GM12878 (cell line): ENCODE results near the gene NDOR1. TPM values are rescaled to one million over a fixed set of nuclear protein-coding genes. Genes with fewer than 3 reads are reported as not detected.

Experiments
- CBFB ChIP-seq: IDR thresholded peaks from 2 replicates; pipeline ENCODE4 v1.6.1; 2016; ENCODE audit warnings: antibody characterized with exemption, low read depth
- CHD1 ChIP-seq: IDR thresholded peaks from 2 replicates; pipeline ENCODE4 v1.6.1; 2012; ENCODE audit warnings: low read depth, low read length, improper control_type of control experiment
- KLF5 ChIP-seq: fragments of 450-650 bp; IDR thresholded peaks from 2 replicates; pipeline ENCODE4 v1.6.1; 2014; ENCODE audit warnings: mild to moderate bottlenecking; ENCODE audit not compliant: partially characterized antibody
- MTA2 ChIP-seq: fragments of 450-650 bp; IDR thresholded peaks from 2 replicates; pipeline ENCODE4 v1.6.1; 2016; ENCODE audit warnings: low read depth, mild to moderate bottlenecking, moderate library complexity
- MYC ChIP-seq: IDR thresholded peaks from 2 replicates; pipeline ENCODE4 v1.6.1; 2011; ENCODE audit warnings: mild to moderate bottlenecking, low read length, moderate library complexity, inconsistent platforms; ENCODE audit not compliant: insufficient read depth, insufficient replicate concordance, insufficient read length, severe bottlenecking
- TAF1 ChIP-seq: IDR thresholded peaks from 2 replicates; pipeline ENCODE4 v1.6.1; 2011; ENCODE audit warnings: mild to moderate bottlenecking, low read depth, low read length, borderline replicate concordance
- ZNF274 ChIP-seq: IDR thresholded peaks from one replicate; pipeline ENCODE4 v1.8.0; 2011; ENCODE audit not compliant: insufficient read length, insufficient read depth
- ZNF384 ChIP-seq: IDR thresholded peaks from 2 replicates; pipeline ENCODE4 v1.6.1; 2012; ENCODE audit warnings: low read depth, mild to moderate bottlenecking, low read length, improper control_type of control experiment, borderline replicate concordance
- polyA plus RNA-seq, 11 experiments: library from polyadenylated mRNA; depleted of rRNA in 4 of 11; unstranded in 6 of 11; stranded (reverse) in 5 of 11; fragments of >200 nt; fragmentation: Nextera tagmentation in 4 of 11; fragmentation: Illumina TruSeq in 1 of 11; extraction: Ambion mirVana in 4 of 11; extraction: Trizol in 1 of 11; gene quantifications; 1 replicate in 1 of 11; 2 replicates in 10 of 11; pipeline versions ENCODE4 v1.2.1 to v1.2.3, GENCODE V29; 2011 to 2016; ENCODE audit warnings: inconsistent platforms in 2 of 11, missing spikeins in 2 of 11, low read depth in 1 of 11
- total RNA-seq, 4 experiments: library from RNA; depleted of rRNA in 3 of 4; stranded (reverse); fragments of >200 nt in 3 of 4; fragmentation: Illumina TruSeq in 1 of 4; extraction: Trizol in 1 of 4; gene quantifications; 2 replicates each; pipeline versions ENCODE4 v1.2.1 to v1.2.3, GENCODE V29; 2013 to 2021
- TF ChIP-seq, protein P1 (sequence below): fragments of 450-650 bp; IDR thresholded peaks from 2 replicates; pipeline ENCODE4 v1.6.1; 2017; ENCODE audit warnings: mild to moderate bottlenecking, moderate library complexity
- TF ChIP-seq, protein P2 (sequence below): fragments of 450-650 bp; conservative IDR thresholded peaks from 2 replicates; pipeline ENCODE4 v1.6.1; 2017; ENCODE audit warnings: mild to moderate bottlenecking, moderate library complexity
- TF ChIP-seq, protein P3 (sequence below): fragments of 450-650 bp; IDR thresholded peaks from 2 replicates; pipeline ENCODE4 v1.6.1; 2017; ENCODE audit warnings: mild to moderate bottlenecking
- TF ChIP-seq, protein P4 (sequence below): fragments of 450-650 bp; formaldehyde crosslinking; IDR thresholded peaks from 2 replicates; pipeline ENCODE4 v1.5.0; 2022; ENCODE audit warnings: mild to moderate bottlenecking, missing genetic modification characterization
- TF ChIP-seq, protein P5 (sequence below): fragments of 450-650 bp; IDR thresholded peaks from 2 replicates; pipeline ENCODE4 v1.6.1; 2018; ENCODE audit warnings: borderline replicate concordance, mild to moderate bottlenecking; ENCODE audit not compliant: partially characterized antibody

The NDOR1 gene
- total and polyA plus RNA-seq, 10 of the 15 experiments (the other 5 are each of a cell fraction or from before 2014, with no cell fraction given): 0.04 to 32.9 (median 11.1) TPM

DNA sequence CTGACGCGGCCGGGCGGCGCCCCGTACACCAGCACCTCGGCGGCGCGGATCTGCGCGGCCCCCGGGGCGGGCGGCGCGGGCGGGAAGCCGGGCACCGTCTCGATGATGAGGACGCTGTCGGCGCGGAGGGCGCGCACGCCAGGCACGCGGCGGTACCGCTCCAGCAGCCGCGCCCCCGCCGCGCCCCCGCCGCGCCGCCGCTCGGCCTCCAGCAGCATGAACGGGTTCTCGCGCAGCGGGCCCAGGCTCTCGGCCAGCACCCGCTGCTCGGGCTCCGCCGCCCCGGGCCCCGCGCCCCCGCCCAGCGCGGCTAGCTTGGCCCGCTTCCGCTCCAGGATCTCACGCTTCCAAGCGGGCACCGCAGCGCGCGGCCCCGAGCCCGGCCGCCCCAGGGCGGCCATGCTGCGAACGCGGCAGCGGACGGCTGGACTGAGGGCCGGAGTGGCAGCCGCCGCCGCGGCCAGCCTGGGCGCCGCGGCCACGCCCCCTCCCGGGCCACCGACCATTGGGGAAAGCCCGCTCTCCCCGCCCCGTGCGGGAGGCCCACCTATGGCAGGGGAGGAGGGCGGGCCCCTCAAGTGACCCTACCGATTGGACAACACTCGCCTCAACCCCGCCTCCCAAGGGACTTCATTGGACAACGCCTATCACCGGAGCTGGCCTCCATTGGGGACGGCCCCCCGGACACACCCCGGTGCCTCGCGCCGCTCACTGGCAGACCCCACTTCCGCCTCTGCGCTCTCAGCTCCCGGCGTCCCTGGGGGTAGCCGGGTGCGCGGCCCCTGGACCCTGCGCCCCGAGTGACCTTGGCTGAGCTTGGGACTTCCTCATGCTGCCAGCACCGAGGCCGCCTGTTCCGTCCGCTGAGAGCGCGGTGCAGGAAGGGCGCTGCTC lies 4.9 kb upstream of the NDOR1 start, which contains the start of gene TPRN (continued):
- TF ChIP-seq, protein P1, sequence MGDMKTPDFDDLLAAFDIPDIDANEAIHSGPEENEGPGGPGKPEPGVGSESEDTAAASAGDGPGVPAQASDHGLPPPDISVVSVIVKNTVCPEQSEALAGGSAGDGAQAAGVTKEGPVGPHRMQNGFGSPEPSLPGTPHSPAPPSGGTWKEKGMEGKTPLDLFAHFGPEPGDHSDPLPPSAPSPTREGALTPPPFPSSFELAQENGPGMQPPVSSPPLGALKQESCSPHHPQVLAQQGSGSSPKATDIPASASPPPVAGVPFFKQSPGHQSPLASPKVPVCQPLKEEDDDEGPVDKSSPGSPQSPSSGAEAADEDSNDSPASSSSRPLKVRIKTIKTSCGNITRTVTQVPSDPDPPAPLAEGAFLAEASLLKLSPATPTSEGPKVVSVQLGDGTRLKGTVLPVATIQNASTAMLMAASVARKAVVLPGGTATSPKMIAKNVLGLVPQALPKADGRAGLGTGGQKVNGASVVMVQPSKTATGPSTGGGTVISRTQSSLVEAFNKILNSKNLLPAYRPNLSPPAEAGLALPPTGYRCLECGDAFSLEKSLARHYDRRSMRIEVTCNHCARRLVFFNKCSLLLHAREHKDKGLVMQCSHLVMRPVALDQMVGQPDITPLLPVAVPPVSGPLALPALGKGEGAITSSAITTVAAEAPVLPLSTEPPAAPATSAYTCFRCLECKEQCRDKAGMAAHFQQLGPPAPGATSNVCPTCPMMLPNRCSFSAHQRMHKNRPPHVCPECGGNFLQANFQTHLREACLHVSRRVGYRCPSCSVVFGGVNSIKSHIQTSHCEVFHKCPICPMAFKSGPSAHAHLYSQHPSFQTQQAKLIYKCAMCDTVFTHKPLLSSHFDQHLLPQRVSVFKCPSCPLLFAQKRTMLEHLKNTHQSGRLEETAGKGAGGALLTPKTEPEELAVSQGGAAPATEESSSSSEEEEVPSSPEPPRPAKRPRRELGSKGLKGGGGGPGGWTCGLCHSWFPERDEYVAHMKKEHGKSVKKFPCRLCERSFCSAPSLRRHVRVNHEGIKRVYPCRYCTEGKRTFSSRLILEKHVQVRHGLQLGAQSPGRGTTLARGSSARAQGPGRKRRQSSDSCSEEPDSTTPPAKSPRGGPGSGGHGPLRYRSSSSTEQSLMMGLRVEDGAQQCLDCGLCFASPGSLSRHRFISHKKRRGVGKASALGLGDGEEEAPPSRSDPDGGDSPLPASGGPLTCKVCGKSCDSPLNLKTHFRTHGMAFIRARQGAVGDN: peak; percentile 59
- TF ChIP-seq ZNF384: no peak
- TF ChIP-seq, protein P2, sequence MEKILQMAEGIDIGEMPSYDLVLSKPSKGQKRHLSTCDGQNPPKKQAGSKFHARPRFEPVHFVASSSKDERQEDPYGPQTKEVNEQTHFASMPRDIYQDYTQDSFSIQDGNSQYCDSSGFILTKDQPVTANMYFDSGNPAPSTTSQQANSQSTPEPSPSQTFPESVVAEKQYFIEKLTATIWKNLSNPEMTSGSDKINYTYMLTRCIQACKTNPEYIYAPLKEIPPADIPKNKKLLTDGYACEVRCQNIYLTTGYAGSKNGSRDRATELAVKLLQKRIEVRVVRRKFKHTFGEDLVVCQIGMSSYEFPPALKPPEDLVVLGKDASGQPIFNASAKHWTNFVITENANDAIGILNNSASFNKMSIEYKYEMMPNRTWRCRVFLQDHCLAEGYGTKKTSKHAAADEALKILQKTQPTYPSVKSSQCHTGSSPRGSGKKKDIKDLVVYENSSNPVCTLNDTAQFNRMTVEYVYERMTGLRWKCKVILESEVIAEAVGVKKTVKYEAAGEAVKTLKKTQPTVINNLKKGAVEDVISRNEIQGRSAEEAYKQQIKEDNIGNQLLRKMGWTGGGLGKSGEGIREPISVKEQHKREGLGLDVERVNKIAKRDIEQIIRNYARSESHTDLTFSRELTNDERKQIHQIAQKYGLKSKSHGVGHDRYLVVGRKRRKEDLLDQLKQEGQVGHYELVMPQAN: peak; percentile 92
- TF ChIP-seq, protein P3, sequence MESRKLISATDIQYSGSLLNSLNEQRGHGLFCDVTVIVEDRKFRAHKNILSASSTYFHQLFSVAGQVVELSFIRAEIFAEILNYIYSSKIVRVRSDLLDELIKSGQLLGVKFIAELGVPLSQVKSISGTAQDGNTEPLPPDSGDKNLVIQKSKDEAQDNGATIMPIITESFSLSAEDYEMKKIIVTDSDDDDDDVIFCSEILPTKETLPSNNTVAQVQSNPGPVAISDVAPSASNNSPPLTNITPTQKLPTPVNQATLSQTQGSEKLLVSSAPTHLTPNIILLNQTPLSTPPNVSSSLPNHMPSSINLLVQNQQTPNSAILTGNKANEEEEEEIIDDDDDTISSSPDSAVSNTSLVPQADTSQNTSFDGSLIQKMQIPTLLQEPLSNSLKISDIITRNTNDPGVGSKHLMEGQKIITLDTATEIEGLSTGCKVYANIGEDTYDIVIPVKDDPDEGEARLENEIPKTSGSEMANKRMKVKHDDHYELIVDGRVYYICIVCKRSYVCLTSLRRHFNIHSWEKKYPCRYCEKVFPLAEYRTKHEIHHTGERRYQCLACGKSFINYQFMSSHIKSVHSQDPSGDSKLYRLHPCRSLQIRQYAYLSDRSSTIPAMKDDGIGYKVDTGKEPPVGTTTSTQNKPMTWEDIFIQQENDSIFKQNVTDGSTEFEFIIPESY: no peak
- TF ChIP-seq, protein P4, sequence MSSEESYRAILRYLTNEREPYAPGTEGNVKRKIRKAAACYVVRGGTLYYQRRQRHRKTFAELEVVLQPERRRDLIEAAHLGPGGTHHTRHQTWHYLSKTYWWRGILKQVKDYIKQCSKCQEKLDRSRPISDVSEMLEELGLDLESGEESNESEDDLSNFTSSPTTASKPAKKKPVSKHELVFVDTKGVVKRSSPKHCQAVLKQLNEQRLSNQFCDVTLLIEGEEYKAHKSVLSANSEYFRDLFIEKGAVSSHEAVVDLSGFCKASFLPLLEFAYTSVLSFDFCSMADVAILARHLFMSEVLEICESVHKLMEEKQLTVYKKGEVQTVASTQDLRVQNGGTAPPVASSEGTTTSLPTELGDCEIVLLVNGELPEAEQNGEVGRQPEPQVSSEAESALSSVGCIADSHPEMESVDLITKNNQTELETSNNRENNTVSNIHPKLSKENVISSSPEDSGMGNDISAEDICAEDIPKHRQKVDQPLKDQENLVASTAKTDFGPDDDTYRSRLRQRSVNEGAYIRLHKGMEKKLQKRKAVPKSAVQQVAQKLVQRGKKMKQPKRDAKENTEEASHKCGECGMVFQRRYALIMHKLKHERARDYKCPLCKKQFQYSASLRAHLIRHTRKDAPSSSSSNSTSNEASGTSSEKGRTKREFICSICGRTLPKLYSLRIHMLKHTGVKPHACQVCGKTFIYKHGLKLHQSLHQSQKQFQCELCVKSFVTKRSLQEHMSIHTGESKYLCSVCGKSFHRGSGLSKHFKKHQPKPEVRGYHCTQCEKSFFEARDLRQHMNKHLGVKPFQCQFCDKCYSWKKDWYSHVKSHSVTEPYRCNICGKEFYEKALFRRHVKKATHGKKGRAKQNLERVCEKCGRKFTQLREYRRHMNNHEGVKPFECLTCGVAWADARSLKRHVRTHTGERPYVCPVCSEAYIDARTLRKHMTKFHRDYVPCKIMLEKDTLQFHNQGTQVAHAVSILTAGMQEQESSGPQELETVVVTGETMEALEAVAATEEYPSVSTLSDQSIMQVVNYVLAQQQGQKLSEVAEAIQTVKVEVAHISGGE (CRISPR knock-in tag): no peak
- peak; percentile 45 for TF ChIP-seq KLF5
- TF ChIP-seq MTA2: no peak
- peak; percentile 87 for TF ChIP-seq TAF1
- no peak for TF ChIP-seq CHD1
- no peak for TF ChIP-seq ZNF274
- TF ChIP-seq, protein P5, sequence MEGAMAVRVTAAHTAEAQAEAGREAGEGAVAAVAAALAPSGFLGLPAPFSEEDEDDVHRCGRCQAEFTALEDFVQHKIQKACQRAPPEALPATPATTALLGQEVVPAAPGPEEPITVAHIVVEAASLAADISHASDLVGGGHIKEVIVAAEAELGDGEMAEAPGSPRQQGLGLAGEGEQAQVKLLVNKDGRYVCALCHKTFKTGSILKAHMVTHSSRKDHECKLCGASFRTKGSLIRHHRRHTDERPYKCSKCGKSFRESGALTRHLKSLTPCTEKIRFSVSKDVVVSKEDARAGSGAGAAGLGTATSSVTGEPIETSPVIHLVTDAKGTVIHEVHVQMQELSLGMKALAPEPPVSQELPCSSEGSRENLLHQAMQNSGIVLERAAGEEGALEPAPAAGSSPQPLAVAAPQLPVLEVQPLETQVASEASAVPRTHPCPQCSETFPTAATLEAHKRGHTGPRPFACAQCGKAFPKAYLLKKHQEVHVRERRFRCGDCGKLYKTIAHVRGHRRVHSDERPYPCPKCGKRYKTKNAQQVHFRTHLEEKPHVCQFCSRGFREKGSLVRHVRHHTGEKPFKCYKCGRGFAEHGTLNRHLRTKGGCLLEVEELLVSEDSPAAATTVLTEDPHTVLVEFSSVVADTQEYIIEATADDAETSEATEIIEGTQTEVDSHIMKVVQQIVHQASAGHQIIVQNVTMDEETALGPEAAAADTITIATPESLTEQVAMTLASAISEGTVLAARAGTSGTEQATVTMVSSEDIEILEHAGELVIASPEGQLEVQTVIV: peak; percentile 82
- peak; percentile 21; the same call in 1 of the 2 replicates for TF ChIP-seq CBFB
- TF ChIP-seq MYC: no peak
